Mammary epithelial cell (primary cell): ENCODE measurements around the gene AGL.
"Not testable (repeated sequence)": the region's sequence is repeated elsewhere in the genome, so short reads cannot be mapped to it uniquely, and the experiment has no call there.

Experiments
- EZH2 ChIP-seq: IDR thresholded peaks from 2 replicates; pipeline ENCODE4 v1.6.1; 2012; ENCODE audit warnings: low read length, inconsistent platforms, borderline replicate concordance
- TF ChIP-seq, protein P1 (sequence below), 2 donors: IDR thresholded peaks in 1 of 2; conservative IDR thresholded peaks in 1 of 2; 2 replicates each; pipeline ENCODE4 v1.5.1; 2011 to 2012; ENCODE audit warnings: inconsistent platforms in 2 of 2, low read length in 2 of 2, mild to moderate bottlenecking in 2 of 2, control low read depth in 1 of 2, low read depth in 1 of 2; ENCODE audit not compliant: insufficient read depth in 1 of 2; ENCODE audit errors: extremely low read depth in 1 of 2

DNA sequence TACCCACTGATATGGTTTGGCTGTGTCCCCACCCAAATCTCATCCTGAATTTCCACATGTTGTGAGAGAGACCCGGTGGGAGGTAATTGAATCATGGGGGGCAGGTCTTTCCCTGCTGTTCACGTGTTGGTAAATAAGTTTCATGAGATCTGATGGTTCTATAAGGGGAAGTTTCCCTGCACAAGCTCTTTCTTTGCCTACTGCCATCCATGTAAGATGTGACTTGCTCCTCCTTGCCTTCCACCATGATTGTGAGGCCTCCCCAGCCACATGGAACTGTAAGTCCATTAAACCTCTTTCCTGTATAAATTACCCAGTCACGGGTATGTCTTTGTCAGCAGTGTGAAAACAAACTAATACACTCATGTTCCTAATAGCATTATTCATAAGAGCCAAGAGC is 9.8 kb upstream of the AGL start:
- TF ChIP-seq, protein P1, sequence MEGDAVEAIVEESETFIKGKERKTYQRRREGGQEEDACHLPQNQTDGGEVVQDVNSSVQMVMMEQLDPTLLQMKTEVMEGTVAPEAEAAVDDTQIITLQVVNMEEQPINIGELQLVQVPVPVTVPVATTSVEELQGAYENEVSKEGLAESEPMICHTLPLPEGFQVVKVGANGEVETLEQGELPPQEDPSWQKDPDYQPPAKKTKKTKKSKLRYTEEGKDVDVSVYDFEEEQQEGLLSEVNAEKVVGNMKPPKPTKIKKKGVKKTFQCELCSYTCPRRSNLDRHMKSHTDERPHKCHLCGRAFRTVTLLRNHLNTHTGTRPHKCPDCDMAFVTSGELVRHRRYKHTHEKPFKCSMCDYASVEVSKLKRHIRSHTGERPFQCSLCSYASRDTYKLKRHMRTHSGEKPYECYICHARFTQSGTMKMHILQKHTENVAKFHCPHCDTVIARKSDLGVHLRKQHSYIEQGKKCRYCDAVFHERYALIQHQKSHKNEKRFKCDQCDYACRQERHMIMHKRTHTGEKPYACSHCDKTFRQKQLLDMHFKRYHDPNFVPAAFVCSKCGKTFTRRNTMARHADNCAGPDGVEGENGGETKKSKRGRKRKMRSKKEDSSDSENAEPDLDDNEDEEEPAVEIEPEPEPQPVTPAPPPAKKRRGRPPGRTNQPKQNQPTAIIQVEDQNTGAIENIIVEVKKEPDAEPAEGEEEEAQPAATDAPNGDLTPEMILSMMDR (conservative IDR thresholded peaks at IDR 0.05 in 1 of 2, IDR thresholded peaks at IDR 0.05 in 1 of 2; ENCODE audit: extremely low read depth in 1 of 2, insufficient read depth in 1 of 2, low read depth in 1 of 2, low read length in 2 of 2) = not testable (repeated sequence)
- not testable (repeated sequence) for TF ChIP-seq EZH2
